Measurements from ENCODE around the gene MTTP.

DNA sequence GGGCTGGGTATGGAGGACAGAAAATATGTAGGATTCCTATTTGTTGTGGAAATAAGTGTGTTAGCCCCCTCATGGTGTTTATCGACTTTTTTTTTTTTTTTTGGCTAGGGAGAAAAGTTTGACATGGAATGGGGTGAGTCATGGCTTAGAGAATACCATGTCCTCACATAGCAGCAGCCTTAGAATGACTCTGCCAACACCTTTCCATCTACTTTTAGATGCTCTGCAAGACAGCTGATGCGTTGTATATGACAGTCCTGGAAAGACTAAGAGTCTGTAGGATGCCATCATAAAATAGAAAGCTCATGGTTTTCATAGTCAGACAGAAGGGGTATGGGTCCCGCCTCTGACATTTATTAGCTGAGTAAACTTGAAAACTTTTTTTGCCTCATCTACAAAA is 37.7 kb downstream of the MTTP start:
- no peak for TF ChIP-seq CTCF (IDR thresholded peaks at IDR 0.05)
- TF ChIP-seq POLR2A (IDR thresholded peaks at IDR 0.05): no peak
- no peak for TF ChIP-seq EP300 (IDR thresholded peaks at IDR 0.05)

All from ovary (tissue), 3 donors.